Erythroblast (primary cell): ENCODE results near the gene FAM131B.

Experiments used
- DNase-seq, 2 experiments: peaks; one replicate each; lab custom pipeline; 2025; lab: John Stamatoyannopoulos, UW
- GATA1 ChIP-seq: IDR thresholded peaks from 2 replicates; pipeline ENCODE4 v1.6.1; 2011; ENCODE audit warnings: low read depth, mild to moderate bottlenecking, control low read depth, low read length, moderate library complexity
- POLR2A ChIP-seq: IDR thresholded peaks from 2 replicates; pipeline ENCODE4 v1.6.1; 2011; ENCODE audit warnings: mild to moderate bottlenecking, low read length

The FAM131B gene

DNA sequence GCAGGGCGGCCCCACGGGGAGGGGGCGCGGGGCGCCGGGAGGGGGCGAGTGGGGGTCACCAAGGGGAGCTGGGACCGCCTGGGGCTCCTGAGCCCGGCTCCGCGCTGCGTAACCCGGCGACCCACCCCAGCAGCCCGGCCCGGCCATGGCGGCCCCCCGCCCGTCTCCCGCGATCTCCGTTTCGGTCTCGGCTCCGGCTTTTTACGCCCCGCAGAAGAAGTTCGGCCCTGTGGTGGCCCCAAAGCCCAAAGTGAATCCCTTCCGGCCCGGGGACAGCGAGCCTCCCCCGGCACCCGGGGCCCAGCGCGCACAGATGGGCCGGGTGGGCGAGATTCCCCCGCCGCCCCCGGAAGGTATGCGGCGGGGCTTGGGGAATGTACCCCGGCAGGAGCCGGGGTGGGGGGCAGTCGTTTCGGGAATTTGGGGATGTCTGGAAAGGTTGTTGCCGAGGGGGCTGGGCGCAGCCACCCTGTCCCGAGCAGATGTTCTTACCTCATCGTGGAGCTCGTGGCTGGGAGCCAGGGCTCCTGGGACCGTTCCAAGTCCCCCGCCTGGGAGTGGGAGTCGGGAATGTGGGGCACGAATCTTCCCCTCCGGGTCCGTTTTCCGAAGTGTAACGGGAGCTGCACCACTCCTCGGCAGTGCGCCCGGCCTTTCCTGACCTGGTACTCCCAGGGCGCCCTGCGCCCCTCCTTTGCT lies 19.1 kb upstream of the FAM131B start:
- DNase-seq = no peak
- TF ChIP-seq POLR2A (no peak), GATA1 (no peak)

DNA sequence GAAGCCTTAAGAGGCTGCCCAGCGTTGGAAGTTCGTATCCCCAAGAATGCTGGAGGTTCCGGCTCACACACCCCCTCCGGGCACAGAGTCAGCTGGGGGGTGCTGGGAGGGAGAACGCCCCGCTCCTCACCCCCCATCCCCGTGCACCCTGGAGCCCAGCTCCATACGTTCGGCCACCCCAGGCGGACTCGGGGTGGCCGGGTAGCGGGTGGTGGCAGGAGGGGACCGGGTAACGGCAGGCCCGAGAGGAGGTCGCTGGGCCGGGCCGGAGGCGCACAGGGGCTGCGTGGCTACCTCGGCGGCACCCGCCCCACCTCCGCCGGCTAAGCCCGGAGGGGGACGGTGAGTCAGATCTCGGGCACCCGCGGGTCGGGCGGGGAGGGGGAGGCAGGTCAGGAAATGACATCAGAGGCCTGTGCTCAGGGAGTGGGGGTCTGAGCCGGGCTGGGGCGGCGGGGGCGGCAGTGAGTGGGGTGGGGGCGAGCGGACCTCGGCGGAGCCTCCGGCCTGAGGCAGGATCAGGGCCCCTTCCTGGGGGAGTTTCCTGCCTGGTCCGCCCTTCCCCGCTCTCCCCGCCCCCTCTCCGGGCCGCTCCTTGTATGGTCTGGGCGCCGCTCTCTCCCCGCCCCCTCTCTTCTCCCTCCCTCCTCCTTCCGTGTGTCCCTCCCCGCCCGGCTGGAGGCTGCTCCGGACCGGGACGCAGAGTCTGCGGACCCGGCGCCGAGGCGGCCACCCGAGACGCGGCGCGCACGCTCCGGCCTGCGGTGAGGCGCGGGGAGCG lies 18.3 kb upstream of the FAM131B start, which contains the start of gene ZYX:
Gene ZYX, plus strand, starts transcription at position 700 of the 781 bp plus-strand sequence. CDS start 227 bp downstream, outside the sequence.
- TF ChIP-seq POLR2A = peak; percentile 21
- TF ChIP-seq GATA1 = no peak
- peak; percentile 74 to 81 for DNase-seq

DNA sequence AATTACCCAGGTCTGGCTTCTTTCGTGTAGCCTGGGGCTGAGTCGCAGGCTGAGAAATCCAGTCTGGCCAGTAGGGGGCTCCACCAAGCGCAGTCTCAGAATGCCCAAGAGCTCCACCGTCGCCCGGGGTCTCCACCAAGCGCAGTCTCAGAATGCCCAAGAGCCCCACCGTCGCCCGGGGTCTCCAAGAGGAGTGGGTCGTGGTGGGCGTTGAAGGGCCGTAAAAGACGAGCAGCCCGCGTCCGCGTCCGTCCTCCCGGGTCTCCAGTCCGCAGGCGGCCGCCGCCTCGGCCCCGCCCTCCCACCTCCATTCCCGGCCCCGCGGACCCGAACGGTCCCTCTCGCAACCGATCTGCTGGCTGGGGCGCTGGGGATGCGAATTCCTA lies 17.7 kb upstream of the FAM131B start:
- TF ChIP-seq POLR2A (no peak), GATA1 (no peak)
- peak; percentile 69 to 81 for DNase-seq

DNA sequence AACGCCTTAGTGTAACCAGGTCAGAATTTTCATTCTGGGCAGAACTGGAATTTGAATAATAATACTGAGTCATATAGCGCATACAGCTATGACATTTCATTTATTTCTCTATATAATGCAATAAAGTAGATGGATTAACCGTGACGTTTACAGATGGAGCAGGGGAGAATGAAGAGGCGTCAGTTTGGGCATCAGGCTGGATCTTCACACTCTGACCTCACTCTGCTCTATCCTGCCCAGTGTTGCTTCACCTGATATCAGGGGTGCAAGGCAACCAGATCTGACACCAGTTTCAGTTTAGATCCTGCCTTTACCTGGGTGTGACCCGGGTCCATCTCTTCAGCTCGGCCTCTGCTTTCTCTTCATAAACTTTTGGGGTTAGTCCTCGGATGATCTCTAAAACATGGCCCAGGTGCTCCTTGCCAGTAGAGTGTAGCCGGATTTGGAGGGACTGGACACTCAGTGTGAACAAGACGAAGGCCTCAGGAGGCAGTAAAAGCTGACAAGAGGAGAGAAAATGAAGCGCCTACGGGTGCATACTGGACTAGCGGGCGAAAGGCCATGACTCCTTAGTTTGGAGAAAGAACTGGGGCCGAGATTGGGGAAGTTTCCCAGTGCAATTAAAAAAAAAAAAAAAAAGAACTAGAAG lies 17.2 kb upstream of the FAM131B start:
- no peak for DNase-seq
- TF ChIP-seq POLR2A (no peak), GATA1 (no peak)

DNA sequence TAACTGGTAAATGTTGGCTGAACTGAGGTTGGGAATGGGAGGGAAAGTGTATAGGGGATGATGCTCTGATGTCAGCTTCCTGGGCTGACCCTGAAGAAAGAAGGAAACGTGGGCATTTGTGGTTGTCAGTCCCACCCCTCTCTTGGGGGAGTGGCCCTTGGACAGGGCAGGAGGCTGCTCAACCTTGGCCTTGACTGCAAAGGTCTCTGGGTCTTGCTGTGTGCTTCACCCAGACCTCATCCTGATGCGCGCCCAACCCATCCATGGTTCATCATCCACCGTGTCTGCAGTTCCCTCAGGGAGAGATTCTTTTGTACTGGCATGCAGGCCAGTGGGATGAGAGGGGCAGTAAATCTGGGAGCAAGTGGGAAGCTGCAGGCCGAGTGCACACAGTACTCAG lies 13.9 kb upstream of the FAM131B start:
- no peak for DNase-seq
- no peak for TF ChIP-seq POLR2A
- TF ChIP-seq GATA1 = no peak

DNA sequence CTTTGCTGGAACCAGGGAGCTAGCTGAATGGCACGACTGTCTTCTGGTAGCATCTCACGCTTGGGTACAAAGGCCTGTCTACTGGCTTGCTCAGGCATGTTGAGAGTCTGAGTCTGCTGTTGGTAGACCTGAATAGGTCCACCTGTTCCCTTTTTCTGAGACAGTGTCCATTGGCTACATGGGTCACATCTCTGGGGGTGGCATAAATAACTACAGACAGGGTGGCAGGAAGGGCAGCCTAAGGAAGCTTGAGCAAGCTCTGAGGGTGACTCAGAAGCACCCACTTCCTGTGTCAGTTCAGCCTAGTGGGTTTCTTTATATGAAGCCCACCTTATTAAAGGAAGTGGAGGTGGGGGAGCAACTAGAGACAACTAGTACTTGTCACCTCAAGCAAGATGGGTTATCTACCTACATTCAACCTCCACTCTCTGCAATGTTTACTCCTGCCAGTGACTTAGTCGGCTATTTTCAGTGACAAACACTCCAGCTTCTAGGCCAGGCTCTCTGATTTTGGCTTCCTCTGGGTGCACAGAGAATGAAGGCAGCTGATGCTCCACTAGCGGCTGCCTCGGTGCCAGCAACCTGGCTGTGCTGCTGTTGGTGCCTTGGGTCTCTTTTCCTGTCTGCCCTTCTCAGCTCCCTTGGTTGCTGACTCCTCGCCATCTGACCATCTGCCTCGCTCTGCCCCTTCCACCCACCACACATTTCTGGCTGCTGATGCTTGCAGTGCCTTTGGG lies 13.0 kb upstream of the FAM131B start:
- DNase-seq = no peak
- TF ChIP-seq POLR2A (no peak), GATA1 (no peak)

DNA sequence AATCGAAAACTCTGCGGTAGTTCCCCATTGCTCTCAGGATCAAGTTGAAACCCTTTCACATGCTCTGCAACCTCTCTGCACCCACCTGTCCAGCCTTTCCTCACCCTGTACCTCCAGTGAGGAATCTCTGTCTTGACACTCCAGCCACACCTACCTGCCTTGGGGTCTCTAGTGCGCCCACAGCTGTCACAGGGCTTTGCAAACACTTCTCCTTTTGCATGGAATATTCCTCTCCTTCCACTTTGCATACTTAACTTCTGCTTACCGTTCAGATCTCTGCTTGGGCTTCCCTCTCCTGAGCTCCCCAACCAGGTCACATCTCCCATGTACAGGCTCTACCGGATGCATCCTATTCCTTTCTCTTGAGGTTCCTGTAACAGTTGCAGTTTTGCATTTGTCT lies 12.0 kb upstream of the FAM131B start:
- no peak for DNase-seq

DNA sequence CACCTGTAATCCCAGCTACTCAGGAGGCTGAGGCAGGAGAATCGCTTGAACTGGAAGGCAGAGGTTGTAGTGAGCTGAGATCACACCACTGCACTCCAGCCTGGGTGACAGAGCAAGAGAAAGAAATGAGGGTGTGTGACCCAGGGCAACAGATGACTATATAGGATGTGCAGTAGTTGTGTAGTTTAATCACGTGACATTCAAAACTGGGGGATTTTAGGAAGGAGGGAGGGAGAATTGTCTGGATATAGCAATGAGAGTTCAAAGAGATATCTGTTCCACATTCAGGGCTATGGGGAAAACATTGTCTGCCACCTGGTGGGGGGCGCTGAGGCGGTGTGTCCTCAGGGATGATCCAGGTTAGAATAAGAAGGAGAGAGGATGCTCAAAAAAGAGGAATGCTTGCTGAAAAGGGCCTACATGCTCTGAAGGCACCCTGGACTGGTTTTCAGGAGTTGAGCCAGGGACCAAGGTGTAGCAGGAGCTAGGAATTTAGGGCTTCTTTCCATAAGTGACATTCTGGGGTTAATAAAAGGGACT lies 10.8 kb upstream of the FAM131B start:
- TF ChIP-seq POLR2A (no peak), GATA1 (no peak)
- no peak for DNase-seq

More for the DNA sequence above, 12.0 kb upstream of the FAM131B start:
- TF ChIP-seq POLR2A (no peak), GATA1 (no peak)

DNA sequence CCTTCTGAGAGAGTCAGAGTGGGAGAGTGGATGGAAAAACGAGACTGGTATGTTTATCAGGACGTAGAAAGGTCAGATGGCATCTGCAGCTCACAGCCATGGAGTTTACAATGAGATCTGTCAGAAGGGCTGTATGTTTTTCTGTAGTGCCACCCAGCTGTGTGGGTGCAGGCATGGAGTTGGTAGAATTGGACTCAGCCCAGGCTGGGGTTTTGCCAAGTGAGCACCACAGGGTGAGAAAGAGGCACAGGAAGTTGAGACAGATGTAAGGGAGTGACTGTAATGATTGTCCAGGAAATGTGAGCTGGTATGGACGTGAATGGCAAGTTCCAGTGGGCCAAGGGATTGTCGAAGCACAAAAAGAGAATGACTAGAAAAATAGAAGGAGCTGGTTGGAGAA lies 9.6 kb upstream of the FAM131B start:
- no peak for DNase-seq
- no peak for TF ChIP-seq POLR2A
- no peak for TF ChIP-seq GATA1

DNA sequence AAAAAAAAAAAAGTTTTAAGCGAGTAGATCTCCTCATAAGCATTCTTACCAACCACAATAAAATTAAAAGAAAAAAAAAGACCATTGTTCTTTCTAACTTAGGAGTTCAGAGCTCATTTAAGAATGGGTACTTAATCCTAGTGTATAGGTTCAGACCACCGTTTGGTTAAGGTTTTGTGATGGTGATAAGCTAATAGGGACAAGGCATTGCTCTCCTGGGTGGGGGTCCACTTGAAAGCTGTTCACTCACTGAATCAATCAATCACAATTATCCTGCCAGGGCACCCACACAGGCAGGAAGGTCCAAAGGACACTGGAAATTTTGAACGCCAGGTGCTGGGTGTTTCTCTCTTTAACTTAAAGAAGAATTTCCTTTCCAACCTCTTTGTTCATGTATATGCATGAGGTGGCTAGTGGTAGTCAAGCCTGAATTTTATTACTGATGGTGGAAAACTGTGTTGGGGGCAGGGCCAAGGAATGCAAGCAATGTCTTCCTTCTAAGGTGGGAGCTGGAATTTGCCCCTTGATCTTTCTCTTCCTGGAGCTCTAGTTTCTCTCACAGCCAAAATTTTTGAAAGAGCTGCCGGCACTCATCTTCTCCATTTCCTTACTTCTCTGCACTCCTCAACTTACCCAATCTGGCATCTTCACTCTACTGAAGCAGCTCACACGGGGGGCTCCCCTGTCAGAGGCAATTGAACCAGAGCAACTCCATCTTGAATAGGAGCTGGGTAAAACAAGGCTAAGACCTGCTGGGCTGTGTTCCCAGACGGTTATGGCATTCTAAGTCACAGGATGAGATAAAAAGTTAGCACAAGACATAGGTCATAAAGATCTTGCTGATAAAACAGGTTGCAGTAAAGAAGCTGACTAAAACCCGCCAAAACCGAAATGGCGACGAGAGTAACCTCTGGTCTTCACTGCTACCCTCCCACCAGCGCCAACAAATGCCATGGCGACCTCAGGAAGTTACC lies 7.5 kb upstream of the FAM131B start:
- no peak for DNase-seq
- no peak for TF ChIP-seq GATA1
- no peak for TF ChIP-seq POLR2A

DNA sequence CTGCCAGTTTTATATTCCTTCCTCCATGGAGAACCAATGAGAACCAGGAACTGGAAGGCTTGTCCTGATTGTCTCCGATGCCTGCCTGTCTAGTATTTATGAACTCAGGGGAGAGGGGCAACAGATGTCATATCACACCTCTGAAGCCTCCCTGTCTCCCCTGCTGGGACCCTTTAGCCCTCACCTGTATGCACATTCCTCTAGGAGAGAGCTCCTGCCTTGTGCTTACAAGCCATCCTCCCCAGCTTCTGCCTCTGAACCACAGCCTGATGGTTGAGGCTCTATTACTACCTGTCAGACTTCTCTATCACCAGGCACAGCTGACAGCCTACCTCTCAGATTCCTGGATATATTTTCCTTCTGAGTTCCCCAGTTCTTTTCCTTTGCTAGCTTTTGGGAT lies 5.9 kb upstream of the FAM131B start:
- DNase-seq = no peak
- TF ChIP-seq POLR2A = no peak
- TF ChIP-seq GATA1 = no peak

DNA sequence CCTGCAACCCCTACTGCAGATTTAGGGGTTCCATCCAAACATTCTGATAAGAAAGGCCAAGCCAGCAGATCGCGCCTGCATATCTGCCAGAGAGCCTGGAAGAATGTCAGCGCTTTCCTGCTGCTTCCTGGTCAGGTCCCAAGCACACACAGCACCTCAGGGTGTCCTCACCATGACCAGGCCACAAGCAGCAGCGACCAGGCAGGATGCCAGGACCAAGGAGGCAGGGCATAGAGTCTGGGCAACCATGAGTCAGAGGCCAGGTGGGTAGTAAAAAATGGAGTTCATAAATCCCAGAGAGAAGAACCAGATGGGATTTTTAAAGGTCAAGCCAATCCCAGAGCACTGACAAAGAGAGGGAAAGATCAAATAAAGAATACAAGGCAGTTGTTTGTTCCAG lies 5.5 kb upstream of the FAM131B start:
- TF ChIP-seq POLR2A (no peak), GATA1 (no peak)
- no peak for DNase-seq

DNA sequence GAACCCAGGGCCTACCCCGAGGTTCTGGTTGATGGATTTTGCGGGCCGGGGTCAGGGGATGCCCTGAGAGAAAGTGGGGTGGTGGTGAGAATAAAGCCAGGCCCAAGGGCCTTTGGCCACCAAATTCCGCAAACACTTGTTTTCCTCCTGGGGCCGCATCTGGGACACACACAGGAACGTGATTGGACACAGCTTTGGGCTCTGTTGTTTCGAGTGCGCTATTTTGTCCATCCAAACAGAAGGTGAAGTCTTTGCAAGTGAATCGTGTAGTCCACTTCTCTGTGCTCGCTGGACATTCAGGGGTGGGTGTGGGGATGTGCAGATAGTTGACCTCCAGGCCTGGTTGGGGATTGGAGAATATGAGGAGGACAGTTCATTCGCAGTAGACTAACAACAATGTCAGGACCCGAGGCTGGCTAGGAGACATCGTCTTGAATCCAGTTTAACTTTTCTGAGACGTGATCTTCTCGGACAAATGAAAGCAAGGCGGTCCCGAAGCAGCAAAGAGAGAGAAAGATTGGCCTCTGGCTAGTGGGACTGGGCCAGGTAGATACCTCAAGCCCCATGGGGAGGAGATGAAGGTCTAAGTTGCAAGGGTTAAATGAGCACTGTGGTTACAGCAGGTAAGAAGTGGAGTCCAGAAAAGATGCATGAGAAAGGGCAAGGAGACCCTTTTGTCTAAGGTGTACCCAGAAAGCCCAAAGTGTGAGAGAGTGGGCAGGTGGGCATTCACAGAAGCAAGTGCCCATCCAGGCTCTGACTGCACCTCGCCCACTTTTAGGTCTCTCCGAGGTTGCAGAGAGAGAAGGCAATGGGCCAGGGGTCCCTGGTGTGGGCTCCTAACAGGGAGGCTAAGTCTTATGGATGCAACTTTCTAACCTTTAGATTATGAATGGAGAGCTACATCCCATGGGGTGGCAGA lies 764 bp upstream of the FAM131B start:
- no peak for TF ChIP-seq GATA1
- TF ChIP-seq POLR2A = no peak
- no peak for DNase-seq
